GM21528 (cell line): ENCODE results near the gene CD320.
"Not testable (repeated sequence)": the region's sequence is repeated elsewhere in the genome, so short reads cannot be mapped to it uniquely, and the experiment has no call there.

Experiments
- ATAC-seq: cut with Tn5 transposase; IDR thresholded peaks from one replicate; pipeline ENCODE4 v1.9.1; 2021; ENCODE audit warnings: mild to moderate bottlenecking, moderate library complexity; ENCODE audit not compliant: unreplicated experiment, low FRiP score

The CD320 gene

GRCh38 chr19:8333767-8334457 lies 25.8 kb upstream of the CD320 start:
- no peak for ATAC-seq

- ATAC-seq = no peak
These were observed 25.0 kb upstream of the CD320 start for GRCh38 chr19:8332976-8333766.

DNA sequence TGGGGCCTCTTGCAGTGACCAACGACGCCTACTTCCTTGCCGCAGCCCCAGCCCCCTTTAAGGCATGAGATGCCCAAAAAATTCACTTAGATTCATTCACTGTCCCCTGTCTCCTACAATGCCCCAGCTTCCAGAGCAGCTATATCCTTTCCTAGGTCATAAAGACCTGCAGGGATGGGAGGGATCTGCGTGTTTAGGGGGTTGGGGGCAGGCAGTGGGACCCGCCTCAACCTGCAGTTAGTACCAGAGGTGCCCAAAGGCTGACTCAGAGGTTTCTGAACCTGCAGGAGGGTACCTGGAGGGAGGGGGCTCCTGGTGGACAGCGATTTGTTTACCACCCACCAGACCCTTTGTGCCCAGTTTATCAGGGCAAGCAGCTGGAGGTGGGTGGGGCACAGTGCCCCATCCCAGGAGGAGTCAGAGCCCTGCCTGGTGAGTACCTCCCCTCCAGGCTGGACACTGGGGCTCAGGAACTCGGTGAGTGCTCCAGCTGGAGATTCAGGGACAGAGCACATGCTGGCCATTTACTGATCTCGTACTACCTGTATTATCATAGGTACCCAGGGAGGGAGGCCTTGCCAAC lies 23.2 kb upstream of the CD320 start:
- ATAC-seq = no peak

- ATAC-seq = no peak
These were observed 21.8 kb upstream of the CD320 start for GRCh38 chr19:8329996-8330395.

- ATAC-seq = no peak
These were observed 17.3 kb upstream of the CD320 start for GRCh38 chr19:8325454-8325853.

GRCh38 chr19:8324186-8325050 lies 16.3 kb upstream of the CD320 start:
- ATAC-seq = no peak

GRCh38 chr19:8323781-8324185 lies 15.6 kb upstream of the CD320 start:
- ATAC-seq = no peak

DNA sequence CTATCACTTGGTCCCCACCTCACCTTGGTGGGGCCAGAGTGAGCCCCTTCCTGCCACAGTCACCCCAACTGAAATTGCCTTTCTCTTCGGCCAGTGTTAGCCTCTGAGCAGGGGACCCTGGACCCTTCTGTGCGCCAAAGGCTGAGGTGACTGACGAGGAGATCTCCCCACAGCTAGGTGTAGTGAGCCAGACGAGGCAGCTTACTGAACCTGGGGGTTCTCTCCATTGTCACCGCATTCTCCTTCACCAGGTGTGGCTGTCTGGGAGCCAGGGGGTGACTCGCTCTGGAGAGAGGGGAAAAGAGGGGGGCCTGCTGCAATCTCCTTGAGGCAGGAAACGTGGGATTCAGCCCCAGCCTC lies 14.5 kb upstream of the CD320 start:
- no peak for ATAC-seq

- ATAC-seq = no peak
These were observed 14.0 kb upstream of the CD320 start for GRCh38 chr19:8321986-8322637.

DNA sequence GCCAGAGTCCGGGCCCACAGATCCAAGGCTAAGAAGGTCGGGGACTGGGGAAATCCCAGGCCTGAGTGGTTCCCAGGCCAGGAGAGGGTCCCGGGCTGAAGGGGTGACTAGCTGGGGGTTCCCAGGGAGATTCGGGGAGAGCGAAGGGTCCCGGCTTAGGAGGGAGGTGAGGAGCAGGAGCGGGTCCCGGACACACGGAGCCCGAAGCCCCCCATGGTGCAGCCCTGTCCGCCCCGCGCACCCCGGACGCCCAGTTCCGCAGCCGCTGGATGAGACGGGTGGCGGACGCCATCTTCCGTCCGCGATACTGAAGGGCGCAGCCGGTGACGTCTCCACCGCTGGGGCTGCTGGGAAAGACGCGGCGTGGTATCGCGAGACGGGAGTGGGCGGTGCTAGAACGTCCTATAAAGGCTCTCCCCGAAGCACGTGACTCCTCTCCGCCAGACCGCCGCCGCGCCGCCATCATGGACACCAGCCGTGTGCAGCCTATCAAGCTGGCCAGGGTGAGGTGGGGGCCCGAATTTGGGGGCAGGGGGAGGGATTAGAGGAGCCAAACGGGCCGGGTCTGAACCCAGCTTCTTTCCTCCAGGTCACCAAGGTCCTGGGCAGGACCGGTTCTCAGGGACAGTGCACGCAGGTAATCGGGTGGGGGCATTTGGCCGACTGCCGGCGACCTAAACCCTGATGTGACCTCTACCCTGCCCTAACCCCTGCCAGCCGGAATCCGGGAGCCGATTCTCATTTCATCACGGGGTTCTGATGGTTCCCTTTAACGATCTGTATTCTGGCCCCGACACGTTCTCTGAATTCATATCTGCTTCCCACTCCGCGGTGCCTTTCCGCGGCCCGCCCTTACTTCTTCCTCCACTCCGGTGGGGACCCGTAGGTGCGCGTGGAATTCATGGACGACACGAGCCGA lies 13.2 kb upstream of the CD320 start, which contains the start of the genes NDUFA7 and RPS28:
Gene NDUFA7, minus strand, starts transcription at position 309 of the 919 bp plus-strand sequence. Its CDS starts 17 bp downstream, at position 292.
Gene RPS28, plus strand, starts transcription at position 430 of the 919 bp plus-strand sequence. Its CDS starts 35 bp downstream, at position 465.
- peak; percentile 77 for ATAC-seq

DNA sequence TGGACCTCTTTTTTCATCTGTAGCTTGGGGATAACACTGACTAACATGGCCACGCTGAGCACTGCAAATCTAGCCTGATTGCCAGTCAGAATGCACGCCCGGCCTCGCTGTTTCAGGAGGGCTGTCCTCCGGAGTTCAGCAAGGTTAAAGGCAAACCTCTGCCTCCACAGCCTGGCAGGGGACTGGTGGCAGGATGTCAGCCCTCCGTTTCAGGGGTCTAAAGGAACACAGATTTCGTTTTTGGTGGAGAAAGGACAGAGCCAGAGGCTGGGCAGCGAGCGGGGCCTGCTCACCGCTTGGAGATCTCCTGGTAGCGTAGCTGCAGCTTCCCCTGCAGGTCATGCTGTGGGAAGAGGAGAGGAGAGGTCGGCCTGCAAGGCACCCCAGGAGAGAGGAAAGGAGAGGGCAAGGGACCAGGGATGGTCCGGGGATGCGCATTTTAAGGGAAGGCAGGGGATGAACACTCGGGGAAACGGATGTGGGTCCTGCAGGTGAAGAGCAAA lies 12.5 kb upstream of the CD320 start:
- peak; percentile 9 for ATAC-seq

- no peak for ATAC-seq
These were observed 11.8 kb upstream of the CD320 start for GRCh38 chr19:8319807-8320520.

DNA sequence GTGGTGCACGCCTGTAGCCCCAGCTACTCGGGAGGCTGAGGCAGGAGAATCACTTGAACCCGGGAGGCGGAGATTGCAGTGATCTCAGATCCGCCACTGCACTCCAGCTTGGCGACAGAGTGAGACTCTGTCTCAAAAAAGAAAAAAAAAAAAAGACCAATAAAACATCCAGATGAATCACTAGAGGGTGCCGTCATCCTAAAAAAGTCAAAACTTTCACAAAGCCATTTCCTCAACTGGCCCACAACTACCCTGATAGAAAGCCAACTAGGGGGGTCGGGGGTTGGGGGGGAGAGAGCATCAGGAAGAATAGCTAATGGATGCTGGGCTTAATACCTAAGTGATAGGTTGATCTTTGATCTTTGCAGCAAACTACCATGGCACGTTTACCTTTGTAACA lies 10.7 kb upstream of the CD320 start:
- not testable (repeated sequence) for ATAC-seq

DNA sequence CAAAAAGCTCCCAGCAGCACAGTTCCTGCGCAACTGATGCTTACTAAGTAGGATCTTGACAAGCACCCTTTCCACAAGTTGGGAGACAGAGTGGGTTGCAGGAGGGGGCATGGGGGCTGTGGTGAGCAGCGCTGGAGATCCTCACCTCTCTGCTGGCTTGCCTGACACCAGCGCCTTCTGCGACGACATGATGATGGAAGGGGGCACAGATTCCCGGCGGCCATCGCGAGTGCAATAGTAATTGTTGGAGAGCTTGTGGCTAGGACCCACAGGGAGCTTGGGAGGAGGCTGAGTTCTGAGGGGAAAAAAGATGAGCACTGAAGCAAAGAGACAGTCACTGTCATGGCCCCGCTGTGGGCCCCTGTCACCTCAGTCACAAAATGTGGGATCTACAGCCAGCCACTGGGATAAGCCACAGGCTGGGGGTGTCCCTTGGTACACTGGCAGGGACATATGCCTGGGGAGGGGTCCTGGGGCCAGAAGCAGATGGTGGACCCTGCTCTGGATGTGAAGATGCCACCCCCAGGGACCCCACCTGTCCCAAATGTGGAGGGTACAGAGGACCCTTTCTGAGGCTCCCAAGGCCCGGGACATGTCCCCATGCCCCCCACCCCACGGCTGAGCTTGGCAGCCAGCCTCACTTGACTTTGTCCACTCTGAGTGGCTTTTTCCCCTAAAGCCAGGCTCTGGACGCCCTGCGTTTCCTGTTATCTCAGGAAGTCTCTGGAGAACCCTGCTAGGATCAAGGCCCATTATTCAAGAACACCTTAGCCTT lies 8.4 kb upstream of the CD320 start:
- no peak for ATAC-seq

GRCh38 chr19:8314981-8315640 lies 7.0 kb upstream of the CD320 start:
- ATAC-seq = not testable (repeated sequence)

DNA sequence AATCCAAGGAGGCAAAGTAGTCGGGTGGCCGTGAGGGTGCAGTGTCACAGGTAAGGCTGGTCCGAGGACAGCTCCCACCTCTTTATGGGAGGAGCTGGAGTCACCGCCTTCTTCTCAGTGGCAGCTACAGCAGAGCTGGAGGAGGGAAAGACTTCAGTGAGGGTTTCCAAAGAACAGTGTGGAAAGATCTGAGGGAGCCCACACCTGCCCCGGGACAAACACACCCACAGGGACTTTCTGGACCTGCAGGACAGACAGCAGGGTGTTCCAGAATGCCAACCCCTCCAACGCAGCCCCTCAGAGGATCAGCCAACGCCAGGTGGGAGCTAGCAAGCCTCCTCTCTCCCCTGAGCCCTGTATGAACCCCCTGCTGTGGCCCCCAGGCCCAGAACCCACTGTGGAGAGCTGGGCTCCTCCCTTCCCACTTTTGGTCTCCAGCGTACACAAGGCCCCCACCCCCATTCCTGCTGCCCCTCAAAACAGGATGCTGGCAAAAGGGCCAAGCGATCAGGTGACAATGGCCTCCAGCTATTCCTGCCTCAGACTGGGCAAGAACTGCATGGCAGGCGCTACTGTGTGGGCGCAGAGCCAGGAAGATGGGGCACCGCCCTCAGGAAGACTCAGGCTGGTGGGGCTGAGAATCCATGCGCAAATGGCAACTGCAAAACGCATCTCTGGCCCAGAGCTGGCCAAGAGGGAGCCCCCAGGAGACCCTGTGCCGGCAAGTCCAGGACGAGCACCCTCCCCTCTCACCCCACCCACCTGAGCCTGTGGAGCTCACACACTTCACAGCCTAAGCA lies 3.5 kb upstream of the CD320 start:
- no peak for ATAC-seq
